ENCODE measurements around the gene ENO2.

GRCh38 chr12:6923003-6923732, 8.8 kb downstream of the ENO2 start:
- no peak for TF ChIP-seq CTCF (IDR thresholded peaks at IDR 0.05)
- TF ChIP-seq POLR2AphosphoS5 (IDR thresholded peaks at IDR 0.05; ENCODE audit: low read depth, low read length) = no peak
- no peak for TF ChIP-seq SIN3A (IDR thresholded peaks at IDR 0.05; ENCODE audit: borderline replicate concordance, insufficient read depth, low read depth, low read length)
- TF ChIP-seq TCF7L2 (IDR thresholded peaks at IDR 0.05; ENCODE audit: low read depth, low read length) = no peak
